ENCODE results near the gene VWA8. TPM values are rescaled to one million over a fixed set of nuclear protein-coding genes. Genes with fewer than 3 reads are reported as not detected.

The VWA8 gene
- total RNA-seq, 1 donor from 2014 or later = 14.6 TPM

DNA sequence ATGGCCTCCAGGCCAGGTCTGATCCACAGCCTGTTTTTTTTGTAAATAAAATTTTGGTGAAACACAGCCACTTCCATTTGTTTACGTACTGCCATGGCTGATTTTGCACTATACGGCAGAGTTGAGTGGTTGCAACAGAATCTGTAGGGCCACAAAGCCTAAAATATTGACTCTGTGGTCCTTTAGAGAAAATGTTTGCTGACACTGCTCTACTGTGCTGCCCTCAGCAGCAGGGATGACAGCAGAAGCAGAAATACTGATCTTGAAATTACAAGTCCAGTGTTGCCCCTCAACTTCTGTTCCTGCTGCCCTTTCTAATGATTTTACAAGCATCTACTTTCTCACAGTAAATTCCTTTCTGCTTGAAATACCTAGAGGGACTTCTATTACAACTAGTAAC lies 258.4 kb downstream of the VWA8 start:
- Histone ChIP-seq H3K4me3 (ENCODE audit: low read depth, low read length) (no peak overlapping the region), H3K27me3 (ENCODE audit: control insufficient read depth, insufficient read depth, low read length) (no peaks in the 10 kb centered on the region), H3K36me3 (ENCODE audit: control insufficient read depth, insufficient read depth, low read length) (peaks cover 2% of the 10 kb centered on the region)
- no peak for TF ChIP-seq CTCF (IDR thresholded peaks at IDR 0.05; ENCODE audit: insufficient read depth, low read length, poor library complexity, severe bottlenecking)
- no peak for DNase-seq (ENCODE audit: low read depth)

DNA sequence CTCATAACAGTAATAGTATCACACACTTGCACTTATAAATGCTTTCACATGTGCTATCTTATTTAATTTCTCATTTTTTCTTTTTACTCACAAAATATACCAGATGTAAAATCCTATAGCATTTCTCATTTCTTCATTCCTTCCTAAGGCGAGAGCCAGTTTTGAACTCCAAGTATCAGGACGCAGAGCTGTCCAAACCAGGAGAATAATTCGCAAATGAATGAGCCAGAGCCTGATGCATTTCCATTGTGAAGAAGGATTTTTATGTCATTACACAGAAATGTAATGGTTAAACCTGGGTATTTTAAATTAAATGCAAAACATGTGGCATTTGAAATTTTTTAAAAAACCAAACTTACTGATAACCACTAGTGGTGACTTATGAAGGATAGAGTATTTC lies 259.2 kb downstream of the VWA8 start:
- Histone ChIP-seq H3K27me3 (ENCODE audit: control insufficient read depth, insufficient read depth, low read length) (no peaks in the 10 kb centered on the region), H3K36me3 (ENCODE audit: control insufficient read depth, insufficient read depth, low read length) (peaks cover 2% of the 10 kb centered on the region), H3K4me3 (ENCODE audit: low read depth, low read length) (no peak overlapping the region)
- TF ChIP-seq CTCF (IDR thresholded peaks at IDR 0.05; ENCODE audit: insufficient read depth, low read length, poor library complexity, severe bottlenecking) = no peak
- DNase-seq (ENCODE audit: low read depth) = no peak

DNA sequence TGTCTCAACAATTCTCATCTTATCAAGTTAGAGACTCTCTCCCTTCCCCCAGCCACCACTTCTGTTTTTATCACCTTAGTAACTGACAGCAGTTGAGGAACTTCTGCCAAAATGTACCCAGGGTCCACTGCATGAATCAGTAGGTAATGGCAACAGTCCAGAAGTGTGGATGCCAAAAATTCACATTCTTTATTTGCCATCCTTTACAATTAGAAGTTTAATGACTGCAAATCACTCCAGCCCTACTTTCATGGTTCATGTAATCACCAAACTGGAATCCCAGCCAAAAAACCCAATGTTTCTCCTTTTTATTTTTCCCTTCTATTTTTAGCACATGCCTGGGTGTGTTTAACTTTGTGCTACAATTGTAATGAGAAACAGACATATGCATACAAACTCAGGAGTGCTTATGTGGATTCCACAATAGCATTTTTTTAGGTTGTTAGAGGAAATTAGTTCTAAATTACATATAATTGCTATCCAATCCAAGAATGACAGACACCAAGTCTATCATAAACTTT lies 260.1 kb downstream of the VWA8 start:
- TF ChIP-seq CTCF (IDR thresholded peaks at IDR 0.05; ENCODE audit: insufficient read depth, low read length, poor library complexity, severe bottlenecking) = no peak
- Histone ChIP-seq H3K4me3 (ENCODE audit: low read depth, low read length) (no peak overlapping the region), H3K27me3 (ENCODE audit: control insufficient read depth, insufficient read depth, low read length) (no peaks in the 10 kb centered on the region), H3K36me3 (ENCODE audit: control insufficient read depth, insufficient read depth, low read length) (peaks cover 2% of the 10 kb centered on the region)
- DNase-seq (ENCODE audit: low read depth) = no peak

GRCh38 chr13:41699759-41700158 lies 261.1 kb downstream of the VWA8 start:
- TF ChIP-seq CTCF (IDR thresholded peaks at IDR 0.05; ENCODE audit: insufficient read depth, low read length, poor library complexity, severe bottlenecking) = no peak
- DNase-seq (ENCODE audit: low read depth) = no peak

GRCh38 chr13:41697578-41697977 lies 263.3 kb downstream of the VWA8 start:
- DNase-seq (ENCODE audit: low read depth) = no peak
- H3K4me3 ChIP-seq (ENCODE audit: low read depth, low read length) = no peak overlapping the region
- no peak for TF ChIP-seq CTCF (IDR thresholded peaks at IDR 0.05; ENCODE audit: insufficient read depth, low read length, poor library complexity, severe bottlenecking)
- H3K27me3 ChIP-seq (ENCODE audit: control insufficient read depth, insufficient read depth, low read length) = no peaks in the 10 kb centered on the region
- H3K36me3 ChIP-seq (ENCODE audit: control insufficient read depth, insufficient read depth, low read length) = peaks cover 2% of the 10 kb centered on the region

More at GRCh38 chr13:41699759-41700158, 261.1 kb downstream of the VWA8 start:
- Histone ChIP-seq H3K4me3 (ENCODE audit: low read depth, low read length) (no peak overlapping the region), H3K27me3 (ENCODE audit: control insufficient read depth, insufficient read depth, low read length) (no peaks in the 10 kb centered on the region), H3K36me3 (ENCODE audit: control insufficient read depth, insufficient read depth, low read length) (peaks cover 2% of the 10 kb centered on the region)
